ENCODE data around the gene TACC2. TPM values are rescaled to one million over a fixed set of nuclear protein-coding genes. Genes with fewer than 3 reads are reported as not detected.
"Not testable (repeated sequence)": the region's sequence is repeated elsewhere in the genome, so short reads cannot be mapped to it uniquely, and the experiment has no call there.

Gene TACC2
- total RNA-seq, 2 donors from 2014 or later: 107 to 113 TPM

- ATAC-seq: no peak
- DNase-seq: no peak
- intact Hi-C loops (cut with DNase I, micrococcal nuclease): no loop called here
These were observed 89.4 kb downstream of the TACC2 start for GRCh38 chr10:122078326-122078725.

- DNase-seq (no peak), ATAC-seq (peak; percentile 25)
- intact Hi-C loops (cut with DNase I, micrococcal nuclease): no loop called here
These were observed 90.2 kb downstream of the TACC2 start for GRCh38 chr10:122078965-122079795.

- intact Hi-C loops (cut with DNase I, micrococcal nuclease): no loop called here
- ATAC-seq (no peak), DNase-seq (no peak)
These were observed 93.9 kb downstream of the TACC2 start for GRCh38 chr10:122082616-122083477.

DNA sequence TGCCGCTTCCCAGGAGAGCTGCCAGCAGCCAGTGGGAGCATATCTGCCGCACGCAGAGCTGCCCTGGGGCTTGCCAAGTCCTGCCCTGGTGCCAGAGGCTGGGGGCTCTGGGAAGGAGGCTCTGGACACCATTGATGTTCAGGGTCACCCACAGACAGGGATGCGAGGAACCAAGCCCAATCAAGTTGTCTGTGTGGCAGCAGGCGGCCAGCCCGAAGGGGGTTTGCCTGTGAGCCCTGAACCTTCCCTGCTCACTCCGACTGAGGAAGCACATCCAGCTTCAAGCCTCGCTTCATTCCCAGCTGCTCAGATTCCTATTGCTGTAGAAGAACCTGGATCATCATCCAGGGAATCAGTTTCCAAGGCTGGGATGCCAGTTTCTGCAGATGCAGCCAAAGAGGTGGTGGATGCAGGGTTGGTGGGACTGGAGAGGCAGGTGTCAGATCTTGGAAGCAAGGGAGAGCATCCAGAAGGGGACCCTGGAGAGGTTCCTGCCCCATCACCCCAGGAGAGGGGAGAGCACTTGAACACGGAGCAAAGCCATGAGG, 94.6 kb downstream of the TACC2 start:
- no peak for ATAC-seq
- intact Hi-C loops (cut with DNase I, micrococcal nuclease): no loop called here

DNA sequence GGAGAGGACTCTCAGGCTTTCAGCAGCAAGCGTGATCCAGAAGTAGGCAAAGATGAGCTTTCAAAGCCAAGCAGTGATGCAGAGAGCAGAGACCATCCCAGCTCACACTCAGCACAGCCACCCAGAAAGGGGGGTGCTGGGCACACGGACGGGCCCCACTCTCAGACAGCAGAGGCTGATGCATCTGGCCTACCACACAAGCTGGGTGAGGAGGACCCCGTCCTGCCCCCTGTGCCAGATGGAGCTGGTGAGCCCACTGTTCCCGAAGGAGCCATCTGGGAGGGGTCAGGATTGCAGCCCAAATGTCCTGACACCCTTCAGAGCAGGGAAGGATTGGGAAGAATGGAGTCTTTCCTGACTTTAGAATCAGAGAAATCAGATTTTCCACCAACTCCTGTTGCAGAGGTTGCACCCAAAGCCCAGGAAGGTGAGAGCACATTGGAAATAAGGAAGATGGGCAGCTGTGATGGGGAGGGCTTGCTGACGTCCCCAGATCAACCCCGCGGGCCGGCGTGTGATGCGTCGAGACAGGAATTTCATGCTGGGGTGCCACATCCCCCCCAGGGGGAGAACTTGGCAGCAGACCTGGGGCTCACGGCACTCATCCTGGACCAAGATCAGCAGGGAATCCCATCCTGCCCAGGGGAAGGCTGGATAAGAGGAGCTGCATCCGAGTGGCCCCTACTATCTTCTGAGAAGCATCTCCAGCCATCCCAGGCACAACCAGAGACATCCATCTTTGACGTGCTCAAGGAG, 95.5 kb downstream of the TACC2 start:
- DNase-seq: no peak
- intact Hi-C loops (cut with DNase I, micrococcal nuclease): no loop called here
- no peak for ATAC-seq

More for the DNA sequence above, 94.6 kb downstream of the TACC2 start:
- DNase-seq: no peak

DNA sequence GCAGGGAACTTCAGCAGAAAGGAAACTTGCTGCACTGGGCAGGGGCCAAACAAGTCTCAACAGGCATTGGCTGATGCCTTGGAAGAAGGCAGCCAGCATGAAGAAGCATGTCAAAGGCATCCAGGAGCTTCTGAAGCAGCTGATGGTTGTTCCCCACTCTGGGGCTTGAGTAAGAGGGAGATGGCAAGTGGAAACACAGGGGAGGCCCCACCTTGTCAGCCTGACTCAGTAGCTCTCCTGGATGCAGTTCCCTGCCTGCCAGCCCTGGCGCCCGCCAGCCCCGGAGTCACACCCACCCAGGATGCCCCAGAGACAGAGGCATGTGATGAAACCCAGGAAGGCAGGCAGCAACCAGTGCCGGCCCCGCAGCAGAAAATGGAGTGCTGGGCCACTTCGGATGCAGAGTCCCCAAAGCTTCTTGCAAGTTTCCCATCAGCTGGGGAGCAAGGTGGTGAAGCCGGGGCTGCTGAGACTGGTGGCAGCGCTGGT, 96.5 kb downstream of the TACC2 start:
- no peak for DNase-seq
- no peak for ATAC-seq
- intact Hi-C loops (cut with DNase I, micrococcal nuclease): no loop called here

DNA sequence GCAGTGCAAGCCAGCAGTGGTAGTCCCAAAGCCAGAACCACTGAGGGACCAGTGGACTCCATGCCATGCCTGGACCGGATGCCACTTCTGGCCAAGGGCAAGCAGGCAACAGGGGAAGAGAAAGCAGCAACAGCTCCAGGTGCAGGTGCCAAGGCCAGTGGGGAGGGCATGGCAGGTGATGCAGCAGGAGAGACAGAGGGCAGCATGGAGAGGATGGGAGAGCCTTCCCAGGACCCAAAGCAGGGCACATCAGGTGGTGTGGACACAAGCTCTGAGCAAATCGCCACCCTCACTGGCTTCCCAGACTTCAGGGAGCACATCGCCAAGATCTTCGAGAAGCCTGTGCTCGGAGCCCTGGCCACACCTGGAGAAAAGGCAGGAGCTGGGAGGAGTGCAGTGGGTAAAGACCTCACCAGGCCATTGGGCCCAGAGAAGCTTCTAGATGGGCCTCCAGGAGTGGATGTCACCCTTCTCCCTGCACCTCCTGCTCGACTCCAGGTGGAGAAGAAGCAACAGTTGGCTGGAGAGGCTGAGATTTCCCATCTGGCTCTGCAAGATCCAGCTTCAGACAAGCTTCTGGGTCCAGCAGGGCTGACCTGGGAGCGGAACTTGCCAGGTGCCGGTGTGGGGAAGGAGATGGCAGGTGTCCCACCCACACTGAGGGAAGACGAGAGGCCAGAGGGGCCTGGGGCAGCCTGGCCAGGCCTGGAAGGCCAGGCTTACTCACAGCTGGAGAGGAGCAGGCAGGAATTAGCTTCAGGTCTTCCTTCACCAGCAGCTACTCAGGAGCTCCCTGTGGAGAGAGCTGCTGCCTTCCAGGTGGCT, 97.7 kb downstream of the TACC2 start:
- DNase-seq: no peak
- intact Hi-C loops (cut with DNase I, micrococcal nuclease): no loop called here
- no peak for ATAC-seq

- DNase-seq (no peak), ATAC-seq (no peak)
- intact Hi-C loops (cut with DNase I, micrococcal nuclease): no loop called here
These were observed 98.5 kb downstream of the TACC2 start for GRCh38 chr10:122087436-122087835.

DNA sequence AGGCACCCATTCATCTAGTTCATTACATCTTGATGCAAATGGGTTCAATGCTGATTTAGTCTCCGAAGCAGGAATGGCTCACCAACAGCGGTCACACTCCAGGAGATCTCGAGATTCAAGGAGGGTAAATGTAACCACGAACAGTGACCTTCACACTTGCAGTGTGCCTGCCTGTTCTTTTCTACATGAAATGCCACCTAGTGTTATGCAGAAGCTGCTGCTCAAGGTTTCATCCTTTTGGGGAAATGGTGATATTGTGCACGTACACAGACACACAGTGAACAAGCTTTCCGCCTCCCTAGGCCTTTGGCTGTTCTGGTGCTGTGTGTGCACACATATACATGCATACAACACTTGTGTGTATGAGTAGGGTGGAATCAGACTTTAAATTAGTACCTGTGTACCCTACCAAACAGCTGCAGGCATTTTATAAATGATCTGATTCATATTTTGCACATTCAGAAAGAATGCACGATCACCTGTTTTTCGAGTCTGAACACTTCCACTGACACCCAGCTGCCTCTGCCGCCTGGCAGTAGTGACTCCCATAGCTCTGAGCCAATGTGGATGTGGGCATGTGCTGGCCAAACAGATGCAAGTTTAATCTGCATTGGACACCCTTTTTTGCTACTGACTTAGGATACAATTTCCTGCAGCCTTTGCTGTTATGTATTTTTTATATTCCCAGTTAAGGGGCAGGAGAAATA, 100.5 kb downstream of the TACC2 start:
- intact Hi-C loops (cut with DNase I, micrococcal nuclease): no loop called here
- no peak for DNase-seq
- ATAC-seq: peak; percentile 40

DNA sequence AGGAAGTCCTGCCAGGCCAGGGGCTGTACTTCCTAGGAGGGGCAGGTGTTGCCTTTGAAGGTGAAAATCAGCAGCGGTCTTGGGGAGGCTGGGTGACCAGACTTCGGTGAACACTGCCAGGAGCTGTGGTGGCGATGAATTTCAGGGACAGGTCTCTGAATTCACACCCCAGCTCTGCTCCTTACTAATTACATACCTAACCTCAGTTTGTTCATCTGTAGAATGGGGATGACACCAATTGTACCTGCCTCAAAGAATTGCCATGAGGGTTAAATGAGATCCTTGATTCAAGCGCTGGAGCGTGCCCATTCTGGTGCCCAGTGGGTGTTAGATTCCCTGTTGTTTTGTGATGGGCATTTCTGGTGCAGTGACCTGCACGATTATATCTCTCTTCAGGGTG, 102.8 kb downstream of the TACC2 start:
- DNase-seq: no peak
- intact Hi-C loops (cut with DNase I, micrococcal nuclease): no loop called here
- no peak for ATAC-seq

DNA sequence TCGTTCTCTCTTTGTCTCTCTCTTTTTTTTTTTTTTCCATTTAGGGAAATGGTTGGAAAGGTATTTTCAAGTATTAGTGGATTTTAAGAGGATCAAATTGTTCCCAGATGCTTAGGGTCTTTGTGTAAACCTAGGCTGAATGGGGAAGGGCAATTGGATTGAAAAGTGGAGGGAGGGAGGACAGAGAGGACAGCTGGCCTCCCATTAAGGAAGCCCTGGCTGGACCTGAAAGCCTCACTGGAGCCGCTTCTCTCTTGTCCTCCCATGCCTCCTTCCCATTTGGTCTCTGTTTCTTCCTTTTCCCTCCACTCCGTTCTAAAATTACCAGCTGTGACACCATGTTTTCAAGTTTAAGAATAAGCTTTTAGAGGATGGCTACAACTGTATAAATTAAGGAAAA, 104.1 kb downstream of the TACC2 start:
- intact Hi-C loops (cut with DNase I, micrococcal nuclease): no loop called here
- ATAC-seq (no peak), DNase-seq (no peak)

DNA sequence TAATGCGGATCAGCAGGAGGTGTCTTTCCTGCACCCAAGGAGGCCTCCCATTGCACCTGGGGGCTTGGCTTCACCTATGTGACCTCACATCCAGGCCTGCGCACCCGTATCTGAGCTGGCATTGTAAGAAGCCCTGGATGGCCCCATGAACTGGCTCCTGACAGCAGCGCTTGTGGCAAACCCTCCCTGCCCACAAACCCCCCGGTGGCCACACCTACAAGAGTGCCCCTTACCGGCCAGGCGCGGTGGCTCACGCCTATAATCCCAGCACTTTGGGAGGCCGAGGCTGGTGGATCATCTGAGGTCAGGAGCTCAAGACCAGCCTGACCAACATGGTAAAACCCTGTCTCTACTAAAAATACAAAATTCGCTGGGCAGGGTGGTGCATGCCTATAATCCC, 107.2 kb downstream of the TACC2 start:
- intact Hi-C loops (cut with DNase I, micrococcal nuclease); DNase-seq; ATAC-seq: not testable (repeated sequence)

GRCh38 chr10:122096705-122097104, 107.7 kb downstream of the TACC2 start:
- ATAC-seq (no peak), DNase-seq (no peak)
- intact Hi-C loops (cut with DNase I, micrococcal nuclease): no loop called here

- intact Hi-C loops (cut with DNase I, micrococcal nuclease): no loop called here
- DNase-seq (no peak), ATAC-seq (no peak)
These were observed 109.0 kb downstream of the TACC2 start for GRCh38 chr10:122097935-122098334.

- intact Hi-C loops (cut with DNase I, micrococcal nuclease): no loop called here
- ATAC-seq: no peak
- no peak for DNase-seq
These were observed 110.0 kb downstream of the TACC2 start for GRCh38 chr10:122098924-122099323.

- DNase-seq: no peak
- intact Hi-C loops (cut with DNase I, micrococcal nuclease): no loop called here
- no peak for ATAC-seq
These were observed 110.6 kb downstream of the TACC2 start for GRCh38 chr10:122099562-122099961.

DNA sequence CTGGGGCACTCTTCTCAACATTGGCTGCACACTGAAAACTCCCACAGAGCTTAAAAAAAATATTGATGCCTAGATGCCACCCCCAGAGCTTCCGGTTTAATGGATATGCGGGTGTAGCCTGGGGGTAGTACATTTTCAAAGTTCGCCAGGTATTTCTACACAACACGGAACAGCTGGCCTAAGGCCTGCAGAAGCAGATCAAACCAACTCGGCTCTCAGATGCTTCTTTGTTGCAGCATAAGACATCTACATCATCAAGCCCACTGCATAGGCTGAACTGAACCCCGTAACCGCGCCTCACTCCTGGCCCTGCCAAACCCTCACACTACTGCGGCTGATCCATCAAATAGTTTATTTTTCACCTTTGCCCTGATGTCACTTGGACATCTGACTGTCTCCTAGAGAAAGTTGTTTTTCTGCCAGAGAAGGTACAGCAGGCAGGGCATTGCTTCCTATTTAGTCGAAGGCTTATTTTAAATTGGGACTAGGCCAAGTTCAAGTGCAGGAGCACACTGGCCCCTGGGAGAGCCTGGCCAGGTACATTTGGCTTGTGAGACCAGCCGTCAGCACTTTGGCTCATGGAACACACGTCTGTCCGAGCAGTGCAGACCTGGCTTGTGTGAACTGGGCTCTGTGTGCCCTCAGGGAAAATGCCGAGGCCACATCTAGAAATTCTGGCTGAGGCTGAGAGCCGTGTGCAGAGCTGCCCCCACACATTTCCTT, 113.3 kb downstream of the TACC2 start:
- intact Hi-C loops (cut with DNase I, micrococcal nuclease): no loop called here
- DNase-seq: no peak
- ATAC-seq: peak; percentile 35
